ENCODE results near the gene AMDHD2.
"Not testable (repeated sequence)": the region's sequence is repeated elsewhere in the genome, so short reads cannot be mapped to it uniquely, and the experiment has no call there.

Gene AMDHD2

GRCh38 chr16:2580143-2580542, 60.0 kb downstream of the AMDHD2 start:
- DNase-seq (ENCODE audit: low read depth), result not testable (repeated sequence)

GRCh38 chr16:2580818-2581217, 60.6 kb downstream of the AMDHD2 start:
- DNase-seq (ENCODE audit: low read depth), result not testable (repeated sequence)
